Measurements from ENCODE around the gene PELI1. TPM values are rescaled to one million over a fixed set of nuclear protein-coding genes. Genes with fewer than 3 reads are reported as not detected.

PELI1 gene
- total RNA-seq, 1 experiment from 2014 or later = 26.2 TPM

DNA sequence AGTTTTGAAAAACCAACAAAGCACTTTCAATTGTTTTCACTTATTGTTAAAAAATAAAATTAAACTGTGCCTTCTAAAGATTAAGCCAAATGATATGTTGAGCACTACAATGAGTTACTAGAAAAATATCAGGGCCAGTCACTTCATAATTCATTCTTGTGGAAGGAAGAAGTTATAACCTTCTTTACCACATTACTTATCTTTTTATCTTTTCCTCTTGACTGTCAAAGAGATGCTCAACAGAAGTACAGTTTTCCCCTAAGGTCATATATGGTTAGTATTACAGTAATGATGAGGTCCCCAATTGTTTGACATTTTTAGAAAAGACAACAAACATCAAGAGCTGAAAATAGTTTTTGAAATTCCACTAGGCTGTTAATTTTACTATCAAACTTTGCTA, 9.4 kb downstream of the PELI1 start:
- no peak for DNase-seq
- no peaks in the 10 kb centered on the region for H3K9me3 Mint-ChIP-seq (ENCODE audit: low read depth, unreplicated experiment)
- H3K4me3 Mint-ChIP-seq (ENCODE audit: low read depth, unreplicated experiment) = no peak overlapping the region
- intact Hi-C loops (cut with micrococcal nuclease; ENCODE audit: unreplicated experiment) = no loop called here
- no peak overlapping the region for H3K27ac Mint-ChIP-seq (ENCODE audit: unreplicated experiment)
- no peaks in the 10 kb centered on the region for H3K27me3 Mint-ChIP-seq (ENCODE audit: unreplicated experiment)
- TF ChIP-seq, protein P1, sequence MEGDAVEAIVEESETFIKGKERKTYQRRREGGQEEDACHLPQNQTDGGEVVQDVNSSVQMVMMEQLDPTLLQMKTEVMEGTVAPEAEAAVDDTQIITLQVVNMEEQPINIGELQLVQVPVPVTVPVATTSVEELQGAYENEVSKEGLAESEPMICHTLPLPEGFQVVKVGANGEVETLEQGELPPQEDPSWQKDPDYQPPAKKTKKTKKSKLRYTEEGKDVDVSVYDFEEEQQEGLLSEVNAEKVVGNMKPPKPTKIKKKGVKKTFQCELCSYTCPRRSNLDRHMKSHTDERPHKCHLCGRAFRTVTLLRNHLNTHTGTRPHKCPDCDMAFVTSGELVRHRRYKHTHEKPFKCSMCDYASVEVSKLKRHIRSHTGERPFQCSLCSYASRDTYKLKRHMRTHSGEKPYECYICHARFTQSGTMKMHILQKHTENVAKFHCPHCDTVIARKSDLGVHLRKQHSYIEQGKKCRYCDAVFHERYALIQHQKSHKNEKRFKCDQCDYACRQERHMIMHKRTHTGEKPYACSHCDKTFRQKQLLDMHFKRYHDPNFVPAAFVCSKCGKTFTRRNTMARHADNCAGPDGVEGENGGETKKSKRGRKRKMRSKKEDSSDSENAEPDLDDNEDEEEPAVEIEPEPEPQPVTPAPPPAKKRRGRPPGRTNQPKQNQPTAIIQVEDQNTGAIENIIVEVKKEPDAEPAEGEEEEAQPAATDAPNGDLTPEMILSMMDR (IDR thresholded peaks at IDR 0.05; ENCODE audit: unreplicated experiment) = no peak
- CTCF ChIA-PET = interaction anchor here (0.8 kb wide), 1 partner anchor 10 kb away, joined by 3 read pairs; no protein-coding TSS in a partner anchor
- H3K36me3 Mint-ChIP-seq (ENCODE audit: insufficient read depth, unreplicated experiment) = peaks cover 5% of the 10 kb centered on the region
- H3K4me1 Mint-ChIP-seq (ENCODE audit: low read depth, unreplicated experiment) = peaks cover 50% of the 10 kb centered on the region
- no TSS peak for BruUV-seq (replicated peaks)

DNA sequence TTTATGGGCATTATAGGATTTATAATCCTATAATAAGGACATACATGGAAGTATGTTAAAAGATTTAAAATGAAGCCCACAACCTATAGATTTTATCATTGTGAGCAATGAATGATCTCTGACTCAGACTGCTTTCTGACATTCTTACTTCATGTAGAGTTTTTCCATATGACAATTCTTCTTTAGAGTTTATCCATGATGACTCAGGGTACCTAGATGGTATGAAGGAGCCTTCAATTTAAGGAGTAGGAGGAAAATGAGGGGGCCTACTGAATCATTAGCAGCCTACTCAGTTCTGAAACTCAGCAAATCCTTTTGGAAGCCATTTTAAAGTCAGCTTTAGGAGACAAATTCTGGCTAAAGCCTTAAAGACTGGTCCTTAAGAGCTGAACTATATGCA, 10.4 kb downstream of the PELI1 start:
- BruUV-seq (replicated peaks) = no TSS peak

DNA sequence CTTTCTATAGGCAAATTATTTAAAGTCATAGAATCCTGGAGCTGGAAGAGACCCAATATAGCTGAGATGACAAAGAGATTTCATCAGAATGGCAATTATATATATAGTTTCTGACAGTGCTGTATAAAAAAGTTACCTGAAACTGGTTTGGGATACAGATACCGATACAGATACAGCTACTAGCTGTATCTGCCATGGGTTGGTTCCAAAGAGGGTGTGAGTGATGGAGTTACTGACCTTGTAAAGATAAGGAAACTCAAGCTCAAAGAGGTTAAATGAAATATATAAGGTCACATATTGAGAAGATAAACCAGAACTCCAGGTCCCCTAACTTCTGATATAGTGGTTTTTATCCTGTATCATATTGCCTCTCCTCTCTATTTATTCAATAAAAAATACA, 10.9 kb downstream of the PELI1 start:
- intact Hi-C loops (cut with micrococcal nuclease; ENCODE audit: unreplicated experiment) = no loop called here
- TF ChIP-seq, protein P1 (IDR thresholded peaks at IDR 0.05; ENCODE audit: unreplicated experiment) = no peak
- CTCF ChIA-PET = interaction anchor here (1.1 kb wide), 2 partner anchors 8 to 28 kb away, joined by 3 read pairs; no protein-coding TSS in a partner anchor
- H3K36me3 Mint-ChIP-seq (ENCODE audit: insufficient read depth, unreplicated experiment) = peaks cover 5% of the 10 kb centered on the region
- peaks cover 52% of the 10 kb centered on the region for H3K4me1 Mint-ChIP-seq (ENCODE audit: low read depth, unreplicated experiment)
- H3K27ac Mint-ChIP-seq (ENCODE audit: unreplicated experiment) = no peak overlapping the region
- no peak for DNase-seq
- no peaks in the 10 kb centered on the region for H3K9me3 Mint-ChIP-seq (ENCODE audit: low read depth, unreplicated experiment)
- H3K27me3 Mint-ChIP-seq (ENCODE audit: unreplicated experiment) = no peaks in the 10 kb centered on the region
- no peak overlapping the region for H3K4me3 Mint-ChIP-seq (ENCODE audit: low read depth, unreplicated experiment)
- no TSS peak for BruUV-seq (replicated peaks)

More for the DNA sequence above, 10.4 kb downstream of the PELI1 start:
- no peaks in the 10 kb centered on the region for H3K9me3 Mint-ChIP-seq (ENCODE audit: low read depth, unreplicated experiment)
- intact Hi-C loops (cut with micrococcal nuclease; ENCODE audit: unreplicated experiment) = no loop called here
- H3K27ac Mint-ChIP-seq (ENCODE audit: unreplicated experiment) = no peak overlapping the region
- H3K27me3 Mint-ChIP-seq (ENCODE audit: unreplicated experiment) = no peaks in the 10 kb centered on the region
- H3K4me3 Mint-ChIP-seq (ENCODE audit: low read depth, unreplicated experiment) = no peak overlapping the region
- no peak for DNase-seq
- TF ChIP-seq, protein P1 (IDR thresholded peaks at IDR 0.05; ENCODE audit: unreplicated experiment) = no peak
- H3K36me3 Mint-ChIP-seq (ENCODE audit: insufficient read depth, unreplicated experiment) = peaks cover 5% of the 10 kb centered on the region
- CTCF ChIA-PET = interaction anchor here (1.1 kb wide), 2 partner anchors 8 to 29 kb away, joined by 3 read pairs; no protein-coding TSS in a partner anchor
- H3K4me1 Mint-ChIP-seq (ENCODE audit: low read depth, unreplicated experiment) = peaks cover 52% of the 10 kb centered on the region

DNA sequence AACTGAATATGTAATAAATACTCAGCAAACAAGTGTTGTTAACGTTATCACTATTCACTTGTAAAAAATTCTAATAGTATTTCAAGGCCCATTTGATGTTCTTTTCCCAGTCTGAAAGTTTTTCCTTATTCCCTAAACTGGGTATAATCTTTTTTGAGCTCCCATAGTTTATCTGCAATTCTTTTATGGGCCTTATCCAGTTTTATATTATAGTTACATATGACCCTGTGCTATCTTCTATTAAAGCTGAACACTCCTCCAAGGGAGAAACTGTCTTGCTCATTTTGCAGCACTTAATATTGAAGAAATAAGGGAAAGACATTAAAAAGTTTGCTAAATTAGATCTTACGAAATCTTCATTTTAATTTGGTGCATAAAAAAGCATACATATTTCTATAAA, 13.9 kb downstream of the PELI1 start:
- no peaks in the 10 kb centered on the region for H3K27me3 Mint-ChIP-seq (ENCODE audit: unreplicated experiment)
- peaks cover 5% of the 10 kb centered on the region for H3K36me3 Mint-ChIP-seq (ENCODE audit: insufficient read depth, unreplicated experiment)
- DNase-seq = no peak
- TF ChIP-seq, protein P1 (IDR thresholded peaks at IDR 0.05; ENCODE audit: unreplicated experiment) = no peak
- H3K4me3 Mint-ChIP-seq (ENCODE audit: low read depth, unreplicated experiment) = no peak overlapping the region
- H3K27ac Mint-ChIP-seq (ENCODE audit: unreplicated experiment) = peak overlapping the region; percentile 52
- H3K4me1 Mint-ChIP-seq (ENCODE audit: low read depth, unreplicated experiment) = peaks cover 47% of the 10 kb centered on the region
- no peaks in the 10 kb centered on the region for H3K9me3 Mint-ChIP-seq (ENCODE audit: low read depth, unreplicated experiment)
- CTCF ChIA-PET = interaction anchor here (0.6 to 1.3 kb wide), 3 partner anchors 15 to 121 kb away, joined by 3 to 7 read pairs (median 3); no protein-coding TSS in a partner anchor
- intact Hi-C loops (cut with micrococcal nuclease; ENCODE audit: unreplicated experiment) = no loop called here
- BruUV-seq (replicated peaks) = no TSS peak
